Kidney (tissue), 14 donors: ENCODE data around the gene RTN4RL2. TPM values are rescaled to one million over a fixed set of nuclear protein-coding genes. Genes with fewer than 3 reads are reported as not detected.

Experiments used
- DNase-seq, 5 donors: peaks; one replicate each; pipeline ENCODE4 v3.0.0-alpha.2; 2013 to 2020
- FAIRE-seq: peaks from 2 replicates; lab custom pipeline; 2012; peaks lifted over from hg19 to GRCh38; lab: Jason Lieb, UNC
- H3K27ac ChIP-seq, 2 donors: one replicate each; pipeline ENCODE4 v1.7.0; 2013; ENCODE audit warnings: low read depth in 2 of 2, low read length in 2 of 2, inconsistent platforms in 1 of 2
- H3K27me3 ChIP-seq: one replicate; pipeline ENCODE4 v1.7.1; 2013; ENCODE audit warnings: low read length, inconsistent platforms; ENCODE audit not compliant: control insufficient read depth, insufficient read depth
- H3K36me3 ChIP-seq, 3 donors: one replicate each; pipeline versions ENCODE4 v1.7.0 to v1.7.1; 2013; ENCODE audit warnings: low read length in 3 of 3, control low read depth in 1 of 3, inconsistent platforms in 1 of 3; ENCODE audit not compliant: insufficient read depth in 3 of 3, control insufficient read depth in 2 of 3
- H3K4me1 ChIP-seq, 3 donors: one replicate each; pipeline versions ENCODE4 v1.7.0 to v1.7.1; 2013; ENCODE audit warnings: low read length in 3 of 3, inconsistent platforms in 1 of 3, low read depth in 1 of 3; ENCODE audit not compliant: control insufficient read depth in 2 of 3, insufficient read depth in 2 of 3
- H3K4me3 ChIP-seq, 3 donors: one replicate each; pipeline versions ENCODE4 v1.7.0 to v1.8.1; 2013; ENCODE audit warnings: low read length in 3 of 3, control low read depth in 1 of 3, inconsistent platforms in 1 of 3
- H3K9ac ChIP-seq, 3 donors: one replicate each; pipeline versions ENCODE4 v1.7.0 to v1.7.1; 2013; ENCODE audit warnings: low read length in 3 of 3, control low read depth in 1 of 3, inconsistent platforms in 1 of 3
- H3K9me3 ChIP-seq, 3 donors: one replicate each; pipeline versions ENCODE4 v1.7.0 to v1.7.1; 2013; ENCODE audit warnings: low read length in 3 of 3, control low read depth in 1 of 3, inconsistent platforms in 1 of 3; ENCODE audit not compliant: control insufficient read depth in 2 of 3, insufficient read depth in 1 of 3
- CTCF ChIP-seq: IDR thresholded peaks from 3 replicates; pipeline ENCODE4 v1.5.1; 2012; ENCODE audit warnings: mild to moderate bottlenecking, moderate library complexity, borderline replicate concordance; ENCODE audit not compliant: insufficient read depth; ENCODE audit errors: extremely low read depth
- intact Hi-C: fragments of 100-400 bp; cut with DNase I; formaldehyde crosslinking; loops from one replicate; pipeline ENCODE4 v1.11.1; 2022
- polyA plus RNA-seq: library from polyadenylated mRNA; stranded (reverse); fragments of 350-450 nt; fragmentation: Illumina TruSeq; extraction: RNeasy Lipid Tissue Mini Kit (QIAGEN cat#74804); gene quantifications from one replicate; pipeline ENCODE4 v1.2.3, GENCODE V29; 2014; ENCODE audit warnings: low read depth, low replicate concordance; ENCODE audit not compliant: insufficient read depth
- total RNA-seq: library from RNA; stranded (reverse); fragmentation: NEBNext Ultra II Directional; extraction: Animal tissue kit (Norgen Biotek cat#: 25700); gene quantifications from one replicate; pipeline ENCODE4 v1.2.1, GENCODE V29; 2021
- donor health status: control.
- donor health status: control.
- donor health status: control.
- donor health status: control.
- donor health status: control.
- donor health status: DM: yes; HTN: yes; CAD: no.
- donor health status: Normal renal cell carcinoma (clear cell type).

RTN4RL2 gene
- total and polyA plus RNA-seq, 2 donors from 2014 or later: 2.6 to 5.5 TPM

- Histone ChIP-seq H3K27me3 (peaks cover 22% of the 10 kb centered on the region), H3K27ac (no peak overlapping the region)
- intact Hi-C loops: loop anchor here (5.0 kb wide), 1 partner anchor 184 kb away; no protein-coding TSS in a partner anchor
Measured at GRCh38 chr11:57458060-57458409, 2.3 kb upstream of the RTN4RL2 start.

GRCh38 chr11:57458410-57459163 is 1.7 kb upstream of the RTN4RL2 start:
- Histone ChIP-seq H3K9me3 (no peaks in the 10 kb centered on the region), H3K9ac (no peak overlapping the region), H3K36me3 (no peaks in the 10 kb centered on the region), H3K4me1 (peaks cover 0 to 19% (median 9%) of the 10 kb centered on the region in 3 donors), H3K4me3 (peak overlapping the region in 2 of 3 donors; percentile 42 to 54), H3K27me3 (peaks cover 22% of the 10 kb centered on the region), H3K27ac (no peak overlapping the region)
- DNase-seq (peak; percentile 37 to 82 (median 48)), FAIRE-seq (no peak)
- peak; percentile 53 for TF ChIP-seq CTCF
- intact Hi-C loops: loop anchor here (5.0 kb wide), 1 partner anchor 184 kb away; no protein-coding TSS in a partner anchor

More at GRCh38 chr11:57458060-57458409, 2.3 kb upstream of the RTN4RL2 start:
- DNase-seq (no peak), FAIRE-seq (no peak)
- Histone ChIP-seq H3K4me3 (no peak overlapping the region), H3K9me3 (no peaks in the 10 kb centered on the region), H3K36me3 (no peaks in the 10 kb centered on the region), H3K9ac (no peak overlapping the region), H3K4me1 (peaks cover 0 to 19% (median 9%) of the 10 kb centered on the region in 3 donors)
- no peak for TF ChIP-seq CTCF

- intact Hi-C loops: loop anchor here (5.0 kb wide), 1 partner anchor 183 kb away; no protein-coding TSS in a partner anchor
- Histone ChIP-seq H3K27ac (no peak overlapping the region), H3K9ac (no peak overlapping the region), H3K27me3 (peaks cover 22% of the 10 kb centered on the region), H3K4me1 (peaks cover 0 to 19% (median 9%) of the 10 kb centered on the region in 3 donors), H3K36me3 (no peaks in the 10 kb centered on the region), H3K4me3 (peak overlapping the region in 2 of 3 donors; percentile 42 to 54), H3K9me3 (no peaks in the 10 kb centered on the region)
- no peak for TF ChIP-seq CTCF
- FAIRE-seq: no peak
- peak in 1 of 5 donors; percentile 83 for DNase-seq
Measured at GRCh38 chr11:57459164-57460021, 935 bp upstream of the RTN4RL2 start.
